ENCODE results near the gene TDRD3.

Gene TDRD3

GRCh38 chr13:60509601-60510386, 112.8 kb downstream of the TDRD3 start:
- Histone ChIP-seq H3K27ac (ENCODE audit: low read depth, low read length, poor library complexity, severe bottlenecking) (no peak overlapping the region), H3K9ac (ENCODE audit: low read length) (no peak overlapping the region)
- TF ChIP-seq EZH2 (IDR thresholded peaks at IDR 0.05; ENCODE audit: borderline replicate concordance, low read length) (no peak), CTCF (IDR thresholded peaks at IDR 0.05; ENCODE audit: low read length) (no peak)

GRCh38 chr13:60511637-60512036, 114.6 kb downstream of the TDRD3 start:
- Histone ChIP-seq H3K27me3 (ENCODE audit: insufficient read depth, low read length) (no peaks in the 10 kb centered on the region), H3F3A (ENCODE audit: insufficient read depth, low read length) (no peaks in the 10 kb centered on the region), H3K4me3 (ENCODE audit: low read depth, low read length, poor library complexity, severe bottlenecking) (no peak overlapping the region), H3K4me1 (ENCODE audit: insufficient read depth, low read length, severe bottlenecking) (no peaks in the 10 kb centered on the region), H3K27ac (ENCODE audit: low read depth, low read length, poor library complexity, severe bottlenecking) (no peak overlapping the region), H3K4me2 (ENCODE audit: low read length) (no peak overlapping the region), H3K9me3 (ENCODE audit: low read length) (no peaks in the 10 kb centered on the region), H3K9me2 (ENCODE audit: low read depth, low read length) (no peaks in the 10 kb centered on the region), H3K9ac (ENCODE audit: low read length) (no peak overlapping the region), H3K79me2 (ENCODE audit: insufficient read depth, low read length) (no peaks in the 10 kb centered on the region), H2AFZ (ENCODE audit: low read length) (no peak overlapping the region), H4K20me1 (ENCODE audit: insufficient read depth, low read length) (no peaks in the 10 kb centered on the region), H3K36me3 (ENCODE audit: insufficient read depth, low read length) (no peaks in the 10 kb centered on the region; the same call in 1 of the 2 replicates)
- TF ChIP-seq CTCF (IDR thresholded peaks at IDR 0.05; ENCODE audit: low read length) (no peak), EZH2 (IDR thresholded peaks at IDR 0.05; ENCODE audit: borderline replicate concordance, low read length) (no peak)

More at GRCh38 chr13:60509601-60510386, 112.8 kb downstream of the TDRD3 start:
- Histone ChIP-seq H3K9me3 (ENCODE audit: low read length) (no peaks in the 10 kb centered on the region), H3K4me1 (ENCODE audit: insufficient read depth, low read length, severe bottlenecking) (no peaks in the 10 kb centered on the region), H2AFZ (ENCODE audit: low read length) (no peak overlapping the region), H4K20me1 (ENCODE audit: insufficient read depth, low read length) (no peaks in the 10 kb centered on the region), H3K4me2 (ENCODE audit: low read length) (no peak overlapping the region), H3K36me3 (ENCODE audit: insufficient read depth, low read length) (no peaks in the 10 kb centered on the region; the same call in 1 of the 2 replicates), H3K4me3 (ENCODE audit: low read depth, low read length, poor library complexity, severe bottlenecking) (no peak overlapping the region), H3K9me2 (ENCODE audit: low read depth, low read length) (no peaks in the 10 kb centered on the region), H3F3A (ENCODE audit: insufficient read depth, low read length) (no peaks in the 10 kb centered on the region), H3K79me2 (ENCODE audit: insufficient read depth, low read length) (no peaks in the 10 kb centered on the region), H3K27me3 (ENCODE audit: insufficient read depth, low read length) (no peaks in the 10 kb centered on the region)

GRCh38 chr13:60514891-60515290, 117.9 kb downstream of the TDRD3 start:
- TF ChIP-seq EZH2 (IDR thresholded peaks at IDR 0.05; ENCODE audit: borderline replicate concordance, low read length) (no peak), CTCF (IDR thresholded peaks at IDR 0.05; ENCODE audit: low read length) (no peak)
- Histone ChIP-seq H3K9ac (ENCODE audit: low read length) (no peak overlapping the region), H3K27ac (ENCODE audit: low read depth, low read length, poor library complexity, severe bottlenecking) (no peak overlapping the region), H3K4me3 (ENCODE audit: low read depth, low read length, poor library complexity, severe bottlenecking) (no peak overlapping the region), H3K4me1 (ENCODE audit: insufficient read depth, low read length, severe bottlenecking) (no peaks in the 10 kb centered on the region), H3F3A (ENCODE audit: insufficient read depth, low read length) (no peaks in the 10 kb centered on the region), H3K4me2 (ENCODE audit: low read length) (no peak overlapping the region), H3K9me2 (ENCODE audit: low read depth, low read length) (no peaks in the 10 kb centered on the region), H3K79me2 (ENCODE audit: insufficient read depth, low read length) (no peaks in the 10 kb centered on the region), H2AFZ (ENCODE audit: low read length) (no peak overlapping the region), H3K36me3 (ENCODE audit: insufficient read depth, low read length) (no peaks in the 10 kb centered on the region; the same call in 1 of the 2 replicates), H3K27me3 (ENCODE audit: insufficient read depth, low read length) (no peaks in the 10 kb centered on the region), H3K9me3 (ENCODE audit: low read length) (no peaks in the 10 kb centered on the region), H4K20me1 (ENCODE audit: insufficient read depth, low read length) (no peaks in the 10 kb centered on the region)

All from OCI-LY1 (cell line).